GM12878 (cell line): ENCODE data around the gene SLC27A5. TPM values are rescaled to one million over a fixed set of nuclear protein-coding genes. Genes with fewer than 3 reads are reported as not detected.

Experiments
- ATAC-seq: fragments of 200-7000 bp; cut with Tn5 transposase; 3 replicates; pipeline ENCODE4 v1.9.1; 2020; ENCODE audit warnings: mild to moderate bottlenecking, moderate library complexity
- BruUV-seq: library from RNA; stranded (reverse); fragments of 400-500 nt; replicated peaks from 2 replicates; lab custom pipeline; 2021; lab: Mats Ljungman, UMichigan
- CTCF ChIA-PET: fragments of 300-600 bp; sonication (Branson Sonifier 250); formaldehyde crosslinking; extraction: SDS; loops from one replicate; lab custom pipeline; 2021; ENCODE audit warnings: inconsistent platforms; lab: Yijun Ruan, JAX
- POLR2A ChIA-PET: fragments of 350-600 bp; formaldehyde crosslinking; extraction: SDS; loops from one replicate; lab custom pipeline; 2021; ENCODE audit warnings: inconsistent platforms; lab: Charles Lee
- RAD21 ChIA-PET: fragments of 300-600 bp; sonication (Branson Sonifier 250); formaldehyde crosslinking; loops from one replicate; lab custom pipeline; 2023; ENCODE audit warnings: antibody characterized with exemption; ENCODE audit not compliant: unreplicated experiment; lab: Charles Lee
- SMC1A ChIA-PET: fragments of 300-600 bp; sonication (Branson Sonifier 250); formaldehyde crosslinking; loops from one replicate; lab custom pipeline; 2023; ENCODE audit not compliant: unreplicated experiment, uncharacterized antibody; lab: Charles Lee
- DNase-seq: peaks from one replicate; pipeline ENCODE4 v3.0.0-alpha.2; 2011; ENCODE audit warnings: low read depth, low spot score
- FAIRE-seq: peaks from 3 replicates; lab custom pipeline; 2011; peaks lifted over from hg19 to GRCh38; lab: Jason Lieb, UNC
- H2AFZ ChIP-seq: 2 replicates; pipeline ENCODE4 v1.6.0; 2011; ENCODE audit warnings: low read depth, low read length, control low read depth; ENCODE audit not compliant: control insufficient read depth
- H3K27ac ChIP-seq: 2 replicates; pipeline ENCODE4 v1.5.1; 2011; ENCODE audit warnings: control low read depth; ENCODE audit not compliant: control insufficient read depth, insufficient read depth
- H3K27me3 ChIP-seq, 2 experiments: replicated peaks in 1 of 2; 2 replicates each; pipeline versions ENCODE4 v1.6.0 to v1.6.1; 2011; ENCODE audit warnings: low read length in 1 of 2; ENCODE audit not compliant: control insufficient read depth in 2 of 2, insufficient read depth in 2 of 2
- H3K36me3 ChIP-seq, 2 experiments: 2 replicates each; pipeline ENCODE4 v1.5.1; 2011; ENCODE audit warnings: low read length in 1 of 2; ENCODE audit not compliant: control insufficient read depth in 2 of 2, insufficient read depth in 2 of 2
- H3K4me1 ChIP-seq: 2 replicates; pipeline ENCODE4 v1.6.1; 2011; ENCODE audit warnings: mild to moderate bottlenecking, low read length, moderate library complexity, mixed read lengths; ENCODE audit not compliant: control insufficient read depth, insufficient read depth
- H3K4me2 ChIP-seq: 2 replicates; pipeline ENCODE4 v1.6.0; 2011; ENCODE audit warnings: control low read depth; ENCODE audit not compliant: control insufficient read depth, insufficient read depth
- H3K4me3 ChIP-seq: fragments of 200-600 bp; sonication (generic); 2 replicates; pipeline ENCODE4 v1.5.1; 2016
- H3K79me2 ChIP-seq: 2 replicates; pipeline ENCODE4 v1.6.0; 2011; ENCODE audit warnings: low read length; ENCODE audit not compliant: control insufficient read depth, insufficient read depth
- H3K9ac ChIP-seq: 2 replicates; pipeline ENCODE4 v1.8.0; 2011; ENCODE audit warnings: low read length, control low read depth, mixed read lengths; ENCODE audit not compliant: control insufficient read depth, insufficient read depth
- H3K9me3 ChIP-seq: replicated peaks from 3 replicates; pipeline ENCODE4 v1.5.1; 2011; ENCODE audit warnings: mild to moderate bottlenecking, low read length; ENCODE audit not compliant: control insufficient read depth, insufficient read depth
- H4K20me1 ChIP-seq: 2 replicates; pipeline ENCODE4 v1.6.0; 2011; ENCODE audit not compliant: control insufficient read depth, insufficient read depth
- HCFC1 ChIP-seq: fragments of 150-350 bp; IDR thresholded peaks from 2 replicates; pipeline ENCODE4 v1.6.1; 2014; ENCODE audit warnings: low read length
- MEF2B ChIP-seq: fragments of 450-650 bp; IDR thresholded peaks from 2 replicates; pipeline ENCODE4 v1.6.1; 2018; ENCODE audit warnings: mild to moderate bottlenecking, moderate library complexity; ENCODE audit not compliant: partially characterized antibody, poor library complexity, severe bottlenecking
- MYB ChIP-seq: fragments of 150-350 bp; IDR thresholded peaks from 2 replicates; pipeline ENCODE4 v1.6.1; 2014; ENCODE audit warnings: mild to moderate bottlenecking, low read depth, low read length, borderline replicate concordance
- MYC ChIP-seq: IDR thresholded peaks from 2 replicates; pipeline ENCODE4 v1.6.1; 2011; ENCODE audit warnings: mild to moderate bottlenecking, low read length, moderate library complexity, inconsistent platforms; ENCODE audit not compliant: insufficient read depth, insufficient replicate concordance, insufficient read length, severe bottlenecking
- POU2F2 ChIP-seq: IDR thresholded peaks from 3 replicates; pipeline ENCODE4 v1.6.1; 2011; ENCODE audit warnings: low read depth, mild to moderate bottlenecking, low read length, borderline replicate concordance
- WRNIP1 ChIP-seq: IDR thresholded peaks from 2 replicates; pipeline ENCODE4 v1.6.1; 2011; ENCODE audit warnings: low read depth, low read length, improper control_type of control experiment, borderline replicate concordance
- WGBS: methylation state at CpG from one replicate; pipeline ENCODE4 v1.1.6; 2016; ENCODE audit warnings: low lambda C conversion rate; ENCODE audit not compliant: insufficient replicate concordance, insufficient coverage; ENCODE audit errors: missing lambda C conversion rate; 5-methylcytosine and 5-hydroxymethylcytosine counted together
- in situ Hi-C: fragments of 300-500 bp; cut with MboI; formaldehyde crosslinking; loops from 9 replicates; pipeline ENCODE4 v1.14.3; 2018; ENCODE audit warnings: mixed read lengths
- intact Hi-C: fragments of 100-400 bp; cut with micrococcal nuclease; formaldehyde crosslinking; loops from one replicate; pipeline ENCODE4 v1.14.2; 2022; ENCODE audit not compliant: unreplicated experiment
- polyA plus RNA-seq, 11 experiments: library from polyadenylated mRNA; depleted of rRNA in 4 of 11; unstranded in 6 of 11; stranded (reverse) in 5 of 11; fragments of >200 nt; fragmentation: Nextera tagmentation in 4 of 11; fragmentation: Illumina TruSeq in 1 of 11; extraction: Ambion mirVana in 4 of 11; extraction: Trizol in 1 of 11; gene quantifications; 1 replicate in 1 of 11; 2 replicates in 10 of 11; pipeline versions ENCODE4 v1.2.1 to v1.2.3, GENCODE V29; 2011 to 2016; ENCODE audit warnings: inconsistent platforms in 2 of 11, missing spikeins in 2 of 11, low read depth in 1 of 11
- total RNA-seq, 4 experiments: library from RNA; depleted of rRNA in 3 of 4; stranded (reverse); fragments of >200 nt in 3 of 4; fragmentation: Illumina TruSeq in 1 of 4; extraction: Trizol in 1 of 4; gene quantifications; 2 replicates each; pipeline versions ENCODE4 v1.2.1 to v1.2.3, GENCODE V29; 2013 to 2021

The SLC27A5 gene
- total and polyA plus RNA-seq, 10 of the 15 experiments (the other 5 are each of a cell fraction or from before 2014, with no cell fraction given): 21.2 to 127 (median 31.8) TPM

GRCh38 chr19:58516246-58516836 lies 4.5 kb upstream of the SLC27A5 start (continued):
- TF ChIP-seq POU2F2: no peak
- TF ChIP-seq MYC: no peak
- no peak for TF ChIP-seq MYB

GRCh38 chr19:58515259-58515658 lies 3.5 kb upstream of the SLC27A5 start:
- ChIA-PET SMC1A (interaction anchor here (0.6 kb wide), 1 partner anchor 1220 kb away, joined by 3 read pairs; no protein-coding TSS in a partner anchor), RAD21 (no interaction called here), CTCF (interaction anchor here (1.4 to 1.7 kb wide), 2 partner anchors 168 to 206 kb away, joined by 4 to 6 read pairs; no protein-coding TSS in a partner anchor), POLR2A (interaction anchor here (0.7 to 1.9 kb wide), 3 partner anchors 40 to 56 kb away, joined by 3 to 6 read pairs (median 3); partner anchors contain the start of gene CHMP2A)
- Histone ChIP-seq H3K4me1 (peaks cover 20% of the 10 kb centered on the region), H2AFZ (no peak overlapping the region), H3K4me3 (peak overlapping the region; percentile 72), H3K9me3 (no peaks in the 10 kb centered on the region), H3K27ac (no peak overlapping the region), H3K9ac (no peak overlapping the region), H3K36me3 (peaks cover 0 to 8% of the 10 kb centered on the region in 2 experiments; a peak in 3 of 4 replicates), H4K20me1 (no peaks in the 10 kb centered on the region), H3K79me2 (peaks cover 39% of the 10 kb centered on the region), H3K4me2 (peak overlapping the region; percentile 44; the same call in 1 of the 2 replicates), H3K27me3 (no peaks in the 10 kb centered on the region)
- intact Hi-C loops (loop anchor here (2.0 to 5.0 kb wide), 2 partner anchors 44 to 188 kb away; partner anchors contain the start of genes UBE2M and ZSCAN22), in situ Hi-C loops (no loop called here)
- TF ChIP-seq MEF2B (peak; percentile 70), HCFC1 (no peak), WRNIP1 (no peak)
- no peak for FAIRE-seq
- DNase-seq: no peak
- no peak for ATAC-seq
- 82% methylated on average over 2 of the region's 2 CpGs for WGBS
- TSS peak; percentile 74 for BruUV-seq
